SK-N-SH (cell line): ENCODE results near the gene HVCN1. TPM values are rescaled to one million over a fixed set of nuclear protein-coding genes. Genes with fewer than 3 reads are reported as not detected.

Experiments used
- CTCF ChIA-PET: fragments of 300-600, 350-600 bp; formaldehyde crosslinking; extraction: SDS; loops from one replicate; lab custom pipeline; 2021; lab: Yijun Ruan, JAX
- POLR2A ChIA-PET: fragments of 350-600 bp; sonication (Branson Sonifier 250); formaldehyde crosslinking; extraction: SDS; loops from one replicate; lab custom pipeline; 2020; ENCODE audit warnings: antibody characterized with exemption, inconsistent platforms; lab: Yijun Ruan, JAX
- DNase-seq: peaks from one replicate; pipeline ENCODE4 v3.0.0; 2012
- H2AFZ ChIP-seq: fragments of 200-600 bp; sonication (generic); 2 replicates; pipeline ENCODE4 v1.8.1; 2016; ENCODE audit warnings: antibody characterized with exemption, mild to moderate bottlenecking, low read depth
- H3F3A ChIP-seq: fragments of 200-600 bp; sonication (generic); replicated peaks from 2 replicates; pipeline ENCODE3; 2016; ENCODE audit warnings: antibody characterized with exemption, mild to moderate bottlenecking; ENCODE audit not compliant: insufficient read depth
- H3K27ac ChIP-seq, 2 experiments: fragments of 200-500 bp in 1 of 2; fragments of 200-600 bp in 1 of 2; sonication (Bioruptor generic) in 1 of 2; sonication (generic), shearing (Covaris generic) in 1 of 2; 2 replicates each; pipeline versions ENCODE4 v1.5.1 to v1.6.1; 2014 to 2016; ENCODE audit warnings: low read depth in 2 of 2, inconsistent platforms in 1 of 2, low read length in 1 of 2, mild to moderate bottlenecking in 1 of 2, mixed read lengths in 1 of 2
- H3K27me3 ChIP-seq: fragments of 200-600 bp; sonication (generic), shearing (Covaris generic); 2 replicates; pipeline ENCODE4 v1.6.1; 2016; ENCODE audit warnings: mixed run types; ENCODE audit not compliant: insufficient read depth
- H3K36me3 ChIP-seq, 2 experiments: fragments of 200-500 bp in 1 of 2; fragments of 200-600 bp in 1 of 2; sonication (Bioruptor generic) in 1 of 2; sonication (generic) in 1 of 2; replicated peaks in 1 of 2; 2 replicates each; pipeline versions ENCODE3 to v1.5.1; 2014 to 2016; ENCODE audit warnings: low read length in 1 of 2, mild to moderate bottlenecking in 1 of 2; ENCODE audit not compliant: insufficient read depth in 2 of 2, control insufficient read depth in 1 of 2
- H3K4me1 ChIP-seq, 2 experiments: fragments of 200-500 bp in 1 of 2; fragments of 200-600 bp in 1 of 2; sonication (Bioruptor generic) in 1 of 2; sonication (generic), shearing (Covaris generic) in 1 of 2; 2 replicates each; pipeline versions ENCODE4 v1.5.1 to v1.6.1; 2014 to 2016; ENCODE audit warnings: low read depth in 1 of 2, low read length in 1 of 2, mixed run types in 1 of 2; ENCODE audit not compliant: insufficient read depth in 2 of 2, control insufficient read depth in 1 of 2
- H3K4me2 ChIP-seq: fragments of 200-600 bp; sonication (generic), shearing (Covaris generic); 2 replicates; pipeline ENCODE4 v1.6.1; 2017; ENCODE audit warnings: mixed run types
- H3K4me3 ChIP-seq, 2 experiments: fragments of 200-500 bp in 1 of 2; fragments of 200-600 bp in 1 of 2; sonication (Bioruptor generic) in 1 of 2; sonication (generic), shearing (Covaris generic) in 1 of 2; 2 replicates each; pipeline versions ENCODE4 v1.5.1 to v1.8.1; 2014 to 2016; ENCODE audit warnings: low read depth in 2 of 2, inconsistent platforms in 1 of 2, low read length in 1 of 2, mild to moderate bottlenecking in 1 of 2, mixed read lengths in 1 of 2, moderate library complexity in 1 of 2
- H3K79me2 ChIP-seq: fragments of 200-600 bp; sonication (generic); 2 replicates; pipeline ENCODE4 v1.8.1; 2017; ENCODE audit warnings: mild to moderate bottlenecking; ENCODE audit not compliant: insufficient read depth
- H3K9ac ChIP-seq: fragments of 200-600 bp; sonication (generic); 2 replicates; pipeline ENCODE4 v1.6.1; 2017; ENCODE audit warnings: mixed run types
- H3K9me2 ChIP-seq: fragments of 200-600 bp; sonication (generic); 2 replicates; pipeline ENCODE4 v1.6.1; 2017; ENCODE audit warnings: mixed run types
- H3K9me3 ChIP-seq: fragments of 200-600 bp; sonication (generic); 2 replicates; pipeline ENCODE4 v1.6.1; 2017; ENCODE audit warnings: mixed run types, mild to moderate bottlenecking, moderate library complexity
- H4K20me1 ChIP-seq: fragments of 200-600 bp; sonication (generic); 2 replicates; pipeline ENCODE4 v1.6.1; 2017; ENCODE audit warnings: mild to moderate bottlenecking, mixed run types; ENCODE audit not compliant: insufficient read depth
- CTCF ChIP-seq: fragments of 200-600 bp; sonication (generic); IDR thresholded peaks from 2 replicates; pipeline ENCODE4 v1.6.1; 2017; ENCODE audit warnings: antibody characterized with exemption, mild to moderate bottlenecking, moderate library complexity
- ELF1 ChIP-seq: IDR thresholded peaks from 2 replicates; pipeline ENCODE4 v1.4.0; 2012
- EP300 ChIP-seq, 2 experiments: IDR thresholded peaks; 2 replicates each; pipeline versions ENCODE4 v1.4.0 to v1.6.1; 2012; ENCODE audit warnings: borderline replicate concordance in 1 of 2, low read depth in 1 of 2, low read length in 1 of 2
- EZH2phosphoT487 ChIP-seq: fragments of 200-600 bp; sonication (generic); IDR thresholded peaks from 2 replicates; pipeline ENCODE4 v1.6.1; 2017; ENCODE audit warnings: low read depth, mixed run types, mild to moderate bottlenecking, antibody characterized with exemption, moderate library complexity, borderline replicate concordance
- FOXJ3 ChIP-seq: sonication (generic); formaldehyde crosslinking; IDR thresholded peaks from 2 replicates; pipeline ENCODE4 v1.5.1; 2020; ENCODE audit warnings: mild to moderate bottlenecking, missing genetic modification reagents
- MXI1 ChIP-seq: IDR thresholded peaks from 2 replicates; pipeline ENCODE4 v1.6.1; 2012; ENCODE audit warnings: mild to moderate bottlenecking, low read depth, low read length, improper control_type of control experiment
- NFIC ChIP-seq: IDR thresholded peaks from 2 replicates; pipeline ENCODE4 v1.4.0; 2012; ENCODE audit warnings: borderline replicate concordance
- NRF1 ChIP-seq: IDR thresholded peaks from 2 replicates; pipeline ENCODE4 v1.6.1; 2012; ENCODE audit warnings: low read depth, mild to moderate bottlenecking, low read length
- POLR2AphosphoS5 ChIP-seq: IDR thresholded peaks from 2 replicates; pipeline ENCODE4 v1.6.1; 2012; ENCODE audit warnings: low read depth, low read length
- RAD21 ChIP-seq: IDR thresholded peaks from 2 replicates; pipeline ENCODE4 v1.6.1; 2012; ENCODE audit warnings: mild to moderate bottlenecking, low read length
- RFX5 ChIP-seq: IDR thresholded peaks from 2 replicates; pipeline ENCODE4 v1.6.1; 2012; ENCODE audit warnings: mild to moderate bottlenecking, improper control_type of control experiment, low read length
- RXRA ChIP-seq: IDR thresholded peaks from 2 replicates; pipeline ENCODE4 v1.4.0; 2012; ENCODE audit warnings: low read depth, mild to moderate bottlenecking, borderline replicate concordance
- SIN3A ChIP-seq: IDR thresholded peaks from 2 replicates; pipeline ENCODE4 v1.6.1; 2012; ENCODE audit warnings: low read depth, mild to moderate bottlenecking, low read length, moderate library complexity, borderline replicate concordance
- SMC3 ChIP-seq: IDR thresholded peaks from 2 replicates; pipeline ENCODE4 v1.6.1; 2012; ENCODE audit warnings: low read depth, low read length, improper control_type of control experiment
- TAF1 ChIP-seq: IDR thresholded peaks from 2 replicates; pipeline ENCODE4 v1.6.1; 2012; ENCODE audit warnings: low read depth, mild to moderate bottlenecking, low read length, moderate library complexity, borderline replicate concordance
- TCF12 ChIP-seq: IDR thresholded peaks from 2 replicates; pipeline ENCODE4 v1.4.0; 2012
- TEAD4 ChIP-seq: IDR thresholded peaks from 2 replicates; pipeline ENCODE4 v1.4.0; 2012; ENCODE audit warnings: mild to moderate bottlenecking, borderline replicate concordance; ENCODE audit not compliant: insufficient read depth
- YY1 ChIP-seq: IDR thresholded peaks from 2 replicates; pipeline ENCODE4 v1.4.0; 2012; ENCODE audit warnings: low read depth, mild to moderate bottlenecking
- WGBS: methylation state at CpG from one replicate; pipeline ENCODE4 v1.1.6; 2017; ENCODE audit warnings: low lambda C conversion rate; 5-methylcytosine and 5-hydroxymethylcytosine counted together
- polyA plus RNA-seq, 3 experiments: library from polyadenylated mRNA; depleted of rRNA; stranded (reverse); fragments of >200 nt; gene quantifications; 2 replicates each; pipeline ENCODE4 v1.2.3, GENCODE V29; 2012
- TF ChIP-seq, protein P1 (sequence below): IDR thresholded peaks from 2 replicates; pipeline ENCODE4 v1.4.0; 2012; ENCODE audit warnings: low read depth
- TF ChIP-seq, protein P2 (sequence below): IDR thresholded peaks from 2 replicates; pipeline ENCODE4; 2012

The HVCN1 gene
- polyA plus RNA-seq, 1 of the 3 experiments (the other 2 are of a cell fraction), result 0.03 TPM

- Histone ChIP-seq H3F3A (no peaks in the 10 kb centered on the region), H3K4me3 (no peak overlapping the region), H2AFZ (no peak overlapping the region), H3K4me1 (peaks cover 0 to 9% of the 10 kb centered on the region in 2 experiments; a peak in 1 of 4 replicates), H3K9me3 (no peaks in the 10 kb centered on the region), H3K9ac (no peak overlapping the region), H3K27ac (no peak overlapping the region), H3K79me2 (no peaks in the 10 kb centered on the region), H3K4me2 (no peak overlapping the region), H3K27me3 (peaks cover 27% of the 10 kb centered on the region), H4K20me1 (no peaks in the 10 kb centered on the region), H3K9me2 (no peaks in the 10 kb centered on the region), H3K36me3 (no peaks in the 10 kb centered on the region)
- TF ChIP-seq SMC3 (no peak), YY1 (no peak), RFX5 (no peak), NRF1 (no peak), MXI1 (no peak), TCF12 (no peak), POLR2AphosphoS5 (no peak), EZH2phosphoT487 (no peak), EP300 (IDR thresholded peaks at IDR 0.05; ENCODE audit: borderline replicate concordance in 1 of 2, low read depth in 1 of 2, low read length in 1 of 2) (no peak), TAF1 (no peak)
- TF ChIP-seq, protein P1, sequence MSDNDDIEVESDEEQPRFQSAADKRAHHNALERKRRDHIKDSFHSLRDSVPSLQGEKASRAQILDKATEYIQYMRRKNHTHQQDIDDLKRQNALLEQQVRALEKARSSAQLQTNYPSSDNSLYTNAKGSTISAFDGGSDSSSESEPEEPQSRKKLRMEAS, result no peak
- no peak for DNase-seq
- 88% methylated on average over 32 of the region's 38 CpGs for WGBS
- ChIA-PET POLR2A (interaction anchor here (0.7 kb wide), 1 partner anchor 10 kb away, joined by 3 read pairs; no protein-coding TSS in a partner anchor), CTCF (interaction anchor here (1.5 kb wide), 1 partner anchor 221 kb away, joined by 6 read pairs; the partner anchor contains the start of gene FAM216A)
Measured at GRCh38 chr12:110689281-110690126, 589 bp upstream of the HVCN1 start.

DNA sequence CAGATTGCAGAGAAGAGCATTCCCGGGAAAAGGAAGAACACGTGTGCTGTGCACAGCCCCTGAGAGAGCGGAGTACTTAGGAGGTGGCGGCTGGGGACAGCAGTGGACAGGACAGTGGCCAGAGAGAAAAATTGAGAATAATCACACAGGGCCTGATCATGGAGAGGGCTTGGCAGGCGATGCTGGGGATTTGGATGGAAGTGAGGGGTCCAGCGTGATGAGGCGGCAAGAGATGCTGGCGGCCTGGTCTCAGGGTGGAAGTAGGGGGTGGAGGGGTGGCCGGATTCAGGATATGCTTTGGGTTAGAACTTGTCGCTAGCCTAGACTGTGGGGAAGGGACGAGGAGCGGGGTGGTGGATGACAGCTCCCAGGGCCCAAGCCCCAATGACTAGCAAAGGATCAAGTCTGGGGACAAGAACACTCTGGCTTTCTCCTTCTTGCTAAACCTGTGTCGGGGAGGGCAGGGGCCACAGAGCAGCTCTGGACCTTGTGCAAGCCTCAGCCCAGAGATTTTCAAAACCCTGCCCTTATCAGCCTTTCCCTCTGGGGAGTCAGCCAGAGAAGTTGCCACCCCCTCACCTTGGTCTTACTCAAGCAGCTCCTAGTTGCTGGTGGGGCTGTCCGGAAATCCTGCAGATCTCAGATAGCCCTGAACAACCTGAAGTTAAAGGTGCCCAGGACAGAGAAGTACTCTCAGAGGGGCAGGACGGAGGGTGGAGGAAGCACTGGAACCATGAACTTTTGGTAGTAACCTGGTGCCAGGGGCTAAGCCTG is 1.3 kb downstream of the HVCN1 start:
- H3K9me3 ChIP-seq, result no peaks in the 10 kb centered on the region
- H3K79me2 ChIP-seq, result no peaks in the 10 kb centered on the region
- WGBS, result 92% methylated on average over 15 of the region's 15 CpGs
- no peak overlapping the region for H3K4me3 ChIP-seq
- H3K4me1 ChIP-seq, result no peaks in the 10 kb centered on the region; a peak in 1 of 4 replicates
- H3K27me3 ChIP-seq, result peaks cover 27% of the 10 kb centered on the region
- no peaks in the 10 kb centered on the region for H3K36me3 ChIP-seq
- CTCF ChIA-PET, result interaction anchor here (1.6 kb wide), 1 partner anchor 12 kb away, joined by 4 read pairs; no protein-coding TSS in a partner anchor
- no peak overlapping the region for H3K27ac ChIP-seq
- POLR2A ChIA-PET, result interaction anchor here (0.6 kb wide), 1 partner anchor 56 kb away, joined by 3 read pairs; no protein-coding TSS in a partner anchor
- TF ChIP-seq POLR2AphosphoS5 (no peak), RAD21 (no peak), SIN3A (no peak), ELF1 (no peak), TEAD4 (no peak), CTCF (no peak), RFX5 (no peak), NFIC (no peak), TAF1 (no peak), FOXJ3 (CRISPR knock-in tag) (no peak), NRF1 (no peak), RXRA (no peak)
- TF ChIP-seq, protein P2, sequence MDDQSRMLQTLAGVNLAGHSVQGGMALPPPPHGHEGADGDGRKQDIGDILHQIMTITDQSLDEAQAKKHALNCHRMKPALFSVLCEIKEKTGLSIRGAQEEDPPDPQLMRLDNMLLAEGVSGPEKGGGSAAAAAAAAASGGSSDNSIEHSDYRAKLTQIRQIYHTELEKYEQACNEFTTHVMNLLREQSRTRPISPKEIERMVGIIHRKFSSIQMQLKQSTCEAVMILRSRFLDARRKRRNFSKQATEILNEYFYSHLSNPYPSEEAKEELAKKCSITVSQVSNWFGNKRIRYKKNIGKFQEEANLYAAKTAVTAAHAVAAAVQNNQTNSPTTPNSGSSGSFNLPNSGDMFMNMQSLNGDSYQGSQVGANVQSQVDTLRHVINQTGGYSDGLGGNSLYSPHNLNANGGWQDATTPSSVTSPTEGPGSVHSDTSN, result no peak
- no peaks in the 10 kb centered on the region for H4K20me1 ChIP-seq
- no peak overlapping the region for H3K4me2 ChIP-seq
- no peak overlapping the region for H3K9ac ChIP-seq
- H3K9me2 ChIP-seq, result no peaks in the 10 kb centered on the region
- H2AFZ ChIP-seq, result no peak overlapping the region
- DNase-seq, result no peak
- no peaks in the 10 kb centered on the region for H3F3A ChIP-seq
